GM21423 (cell line): Measurements from ENCODE around the gene FIBCD1.

Experiments used
- ATAC-seq: cut with Tn5 transposase; IDR thresholded peaks from one replicate; pipeline ENCODE4 v1.9.1; 2021; ENCODE audit warnings: mild to moderate bottlenecking, moderate library complexity; ENCODE audit not compliant: unreplicated experiment

Gene FIBCD1

GRCh38 chr9:130938652-130939404 lies at the start of gene FIBCD1:
Gene FIBCD1 (minus strand): TSS chr9:130939247. CDS start chr9:130938607, 640 bp downstream.
- no peak for ATAC-seq

DNA sequence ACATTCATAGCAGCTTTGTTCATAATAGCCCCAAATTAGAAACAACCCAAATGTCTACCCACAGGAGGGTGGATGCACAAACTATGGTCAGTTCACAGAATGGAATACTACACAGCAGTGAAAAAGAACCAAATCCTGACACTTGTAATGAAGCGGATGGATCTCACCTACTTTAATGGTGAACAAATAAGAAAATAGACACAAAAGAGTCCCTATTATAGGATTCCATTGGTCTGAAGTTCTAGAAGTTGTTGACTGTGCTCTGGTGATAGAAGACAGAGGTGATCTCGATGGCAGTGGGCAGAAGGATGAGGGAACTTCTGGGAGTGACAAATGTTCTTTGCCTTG lies 49.3 kb upstream of the FIBCD1 start:
- no peak for ATAC-seq

DNA sequence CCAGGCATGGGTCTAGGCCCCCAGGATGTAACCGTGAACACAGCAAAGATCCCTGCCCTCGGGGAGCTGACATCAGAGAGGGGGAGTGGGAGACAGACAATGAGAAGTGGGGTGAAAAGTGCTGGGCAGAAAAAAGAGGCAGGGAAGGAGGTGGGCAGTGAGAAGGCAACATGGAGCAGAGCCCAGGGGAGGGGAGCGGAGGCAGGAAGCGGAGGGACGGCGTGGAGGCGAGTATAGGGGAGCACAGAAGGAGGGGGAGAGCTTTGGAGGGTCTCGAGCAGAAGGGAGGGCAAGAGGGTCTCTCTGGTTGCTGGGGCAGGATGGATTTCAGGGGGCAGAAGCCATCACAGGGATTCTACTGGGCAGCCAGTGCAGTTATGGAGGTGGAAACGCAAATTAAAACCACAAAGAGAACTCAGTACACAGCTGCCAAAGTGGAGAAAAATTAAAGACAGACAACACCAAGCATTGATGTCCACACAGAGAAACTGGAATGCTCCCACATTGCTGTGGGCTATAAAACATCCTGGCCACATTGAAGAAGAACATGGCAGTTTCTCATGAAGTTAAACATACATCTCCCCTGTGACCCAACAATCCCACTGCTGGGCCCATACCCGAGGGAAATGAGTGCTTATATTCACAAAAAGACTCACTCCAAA lies 48.8 kb upstream of the FIBCD1 start:
- ATAC-seq, result no peak

GRCh38 chr9:130987054-130987453 lies 48.0 kb upstream of the FIBCD1 start:
- ATAC-seq, result no peak

DNA sequence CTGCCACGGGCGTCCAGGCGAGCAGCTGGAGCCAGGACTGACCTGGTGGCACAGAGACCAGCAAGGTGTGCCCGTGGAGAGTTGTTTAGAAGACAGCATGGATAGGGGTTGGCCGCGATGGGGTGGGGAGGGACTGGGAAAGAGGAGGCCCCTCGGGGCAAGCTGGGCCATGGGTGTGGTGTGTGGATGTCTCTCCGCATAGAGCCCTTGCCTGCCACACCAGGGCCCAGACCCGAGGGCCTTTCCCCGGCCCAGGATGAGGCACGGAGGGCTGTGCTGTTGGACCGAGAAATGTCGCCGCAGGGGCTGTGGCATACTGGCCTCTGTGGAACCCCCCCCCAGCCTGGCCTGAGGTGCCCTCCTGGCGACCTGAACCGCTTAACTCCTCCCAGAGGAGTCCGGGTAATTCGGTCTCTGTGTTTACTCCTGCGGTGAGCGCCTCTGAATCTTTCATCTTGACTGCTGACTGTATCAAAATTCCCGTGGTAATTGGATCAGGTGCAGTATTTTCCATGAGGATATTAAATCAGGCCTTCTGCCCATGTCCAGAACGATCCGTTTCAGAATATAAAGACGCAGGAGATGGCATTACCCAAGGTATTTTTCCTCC lies 47.4 kb upstream of the FIBCD1 start:
- no peak for ATAC-seq

DNA sequence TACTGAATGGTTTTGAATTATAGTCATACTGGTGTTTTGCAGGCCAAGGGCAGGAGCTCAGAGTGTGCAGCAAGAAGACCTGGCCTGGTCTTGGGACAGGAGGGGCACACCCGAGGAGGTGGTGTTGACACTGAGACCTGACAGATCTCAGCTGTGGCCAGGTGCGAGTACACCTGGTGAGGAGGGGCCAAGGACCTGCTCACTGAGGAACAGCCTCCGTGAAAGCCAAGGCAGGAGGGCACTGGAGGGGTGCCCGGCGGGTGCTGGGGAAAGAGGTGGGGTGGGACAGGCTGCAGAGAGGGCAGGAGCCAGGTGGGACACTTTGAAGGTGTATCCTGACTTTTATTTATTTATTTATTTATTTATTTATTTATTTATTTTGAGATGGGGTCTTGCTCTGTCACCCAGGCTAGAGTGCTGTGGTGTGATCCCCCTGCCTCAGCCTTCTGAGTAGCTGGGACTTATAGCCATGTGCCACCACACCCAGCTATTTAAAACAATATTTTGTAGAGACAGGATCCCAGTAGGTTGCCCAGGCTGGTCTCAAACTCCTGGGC lies 46.6 kb upstream of the FIBCD1 start:
- ATAC-seq, result no peak

GRCh38 chr9:130985029-130985428 lies 46.0 kb upstream of the FIBCD1 start:
- ATAC-seq, result no peak

GRCh38 chr9:130984521-130984920 lies 45.5 kb upstream of the FIBCD1 start:
- ATAC-seq, result no peak

DNA sequence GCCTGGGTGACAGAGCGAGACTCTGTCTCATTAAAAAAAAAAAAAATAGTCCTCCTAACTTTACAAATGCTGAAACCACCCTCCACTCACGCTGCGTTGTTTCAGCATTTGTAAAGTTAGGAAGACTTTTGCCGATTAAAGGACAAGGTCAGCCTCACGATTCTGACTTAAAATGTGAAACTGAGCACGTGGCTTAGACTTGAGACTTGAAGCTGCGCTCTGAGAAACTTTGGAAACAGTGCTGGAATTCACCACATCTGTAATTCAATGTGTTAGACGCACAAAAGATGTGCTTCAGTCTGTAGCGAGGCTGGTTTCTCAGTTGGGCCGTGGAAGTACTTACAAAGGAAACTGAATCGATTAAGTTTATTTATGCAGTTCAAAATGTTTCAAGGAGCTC lies 44.9 kb upstream of the FIBCD1 start:
- ATAC-seq, result no peak

- no peak for ATAC-seq
Observed at GRCh38 chr9:130983359-130983670, 44.3 kb upstream of the FIBCD1 start.

GRCh38 chr9:130982636-130983358 lies 43.8 kb upstream of the FIBCD1 start:
- no peak for ATAC-seq

DNA sequence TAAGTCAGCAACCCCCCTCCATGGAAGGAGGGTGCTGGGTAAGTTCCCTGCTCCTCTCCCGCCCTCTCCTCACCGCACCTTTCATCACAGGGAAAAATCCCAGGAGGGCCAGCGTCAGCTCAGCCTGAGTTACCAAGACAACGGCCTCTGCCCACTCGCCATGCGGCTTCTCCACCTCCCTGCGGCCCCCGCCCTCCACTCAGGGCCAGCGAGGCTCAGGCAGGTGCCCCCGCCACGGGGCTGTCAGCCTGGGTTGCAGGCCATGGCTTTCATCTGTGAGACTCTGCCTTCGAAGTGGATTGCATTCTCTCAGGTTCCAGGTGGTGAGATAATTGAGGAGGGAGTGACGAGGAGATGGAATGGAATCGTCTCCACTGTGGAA lies 42.7 kb upstream of the FIBCD1 start:
- ATAC-seq, result no peak

- no peak for ATAC-seq
Observed at GRCh38 chr9:130981002-130981755, 42.1 kb upstream of the FIBCD1 start.

- ATAC-seq, result no peak
Observed at GRCh38 chr9:130980526-130980925, 41.5 kb upstream of the FIBCD1 start.

- no peak for ATAC-seq
Observed at GRCh38 chr9:130979591-130980385, 40.7 kb upstream of the FIBCD1 start.

DNA sequence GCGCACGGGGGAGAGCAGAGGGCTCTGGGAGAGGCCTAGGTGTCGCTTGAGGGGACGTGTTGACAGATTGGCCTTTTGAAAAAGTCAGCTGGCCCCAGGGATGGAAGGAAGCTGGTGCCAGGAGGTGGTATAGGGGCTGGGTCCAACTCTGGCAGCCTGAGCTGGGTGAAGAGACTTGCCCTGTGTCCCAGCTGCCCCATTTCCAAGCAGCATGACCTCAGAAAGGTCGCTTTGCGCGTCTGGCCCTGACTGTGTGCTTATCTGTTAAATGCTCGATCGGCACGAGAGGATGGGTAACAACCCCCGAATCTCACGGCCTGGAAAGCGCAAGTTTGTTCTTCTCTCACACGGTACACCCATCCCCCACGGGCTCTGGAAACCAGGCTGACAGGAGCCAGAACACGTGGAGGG lies 38.8 kb upstream of the FIBCD1 start:
- no peak for ATAC-seq

- no peak for ATAC-seq
Observed at GRCh38 chr9:130975932-130976841, 37.1 kb upstream of the FIBCD1 start.

GRCh38 chr9:130975156-130975555 lies 36.1 kb upstream of the FIBCD1 start:
- ATAC-seq, result no peak

- ATAC-seq, result no peak
Observed at GRCh38 chr9:130974697-130975096, 35.6 kb upstream of the FIBCD1 start.
